ENCODE results near the gene DNM1. TPM values are rescaled to one million over a fixed set of nuclear protein-coding genes. Genes with fewer than 3 reads are reported as not detected.

DNM1 gene
- total and polyA plus RNA-seq, 12 donors = 2.1 to 13.7 (median 3.9) TPM

DNA sequence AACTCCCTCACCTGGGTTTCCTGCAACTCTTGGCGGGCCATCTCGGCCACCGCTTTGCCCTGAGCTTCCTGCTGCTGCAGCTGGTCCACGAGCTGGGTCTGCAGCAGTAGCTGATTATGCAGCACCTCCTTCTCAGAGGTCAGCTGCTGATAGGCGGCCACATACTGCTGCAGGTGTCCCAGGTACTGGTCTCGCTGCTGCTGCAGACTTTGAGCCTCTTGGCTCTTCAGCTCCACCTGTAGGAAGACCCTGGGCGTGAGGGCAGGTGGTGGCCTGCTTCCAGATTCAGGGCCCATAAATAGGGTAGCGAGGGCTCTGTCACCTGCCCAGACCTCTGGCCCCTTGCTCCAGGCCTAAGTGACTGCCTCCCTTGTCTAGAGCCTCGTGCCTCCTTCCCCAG is 56.0 kb downstream of the DNM1 start:
- no peak overlapping the region for H3K4me3 ChIP-seq
- no peak for DNase-seq
- TF ChIP-seq, protein P1, sequence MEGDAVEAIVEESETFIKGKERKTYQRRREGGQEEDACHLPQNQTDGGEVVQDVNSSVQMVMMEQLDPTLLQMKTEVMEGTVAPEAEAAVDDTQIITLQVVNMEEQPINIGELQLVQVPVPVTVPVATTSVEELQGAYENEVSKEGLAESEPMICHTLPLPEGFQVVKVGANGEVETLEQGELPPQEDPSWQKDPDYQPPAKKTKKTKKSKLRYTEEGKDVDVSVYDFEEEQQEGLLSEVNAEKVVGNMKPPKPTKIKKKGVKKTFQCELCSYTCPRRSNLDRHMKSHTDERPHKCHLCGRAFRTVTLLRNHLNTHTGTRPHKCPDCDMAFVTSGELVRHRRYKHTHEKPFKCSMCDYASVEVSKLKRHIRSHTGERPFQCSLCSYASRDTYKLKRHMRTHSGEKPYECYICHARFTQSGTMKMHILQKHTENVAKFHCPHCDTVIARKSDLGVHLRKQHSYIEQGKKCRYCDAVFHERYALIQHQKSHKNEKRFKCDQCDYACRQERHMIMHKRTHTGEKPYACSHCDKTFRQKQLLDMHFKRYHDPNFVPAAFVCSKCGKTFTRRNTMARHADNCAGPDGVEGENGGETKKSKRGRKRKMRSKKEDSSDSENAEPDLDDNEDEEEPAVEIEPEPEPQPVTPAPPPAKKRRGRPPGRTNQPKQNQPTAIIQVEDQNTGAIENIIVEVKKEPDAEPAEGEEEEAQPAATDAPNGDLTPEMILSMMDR (IDR thresholded peaks at IDR 0.05) = no peak
- ATAC-seq = no peak
- H3K36me3 ChIP-seq = peaks cover 4 to 88% (median 58%) of the 10 kb centered on the region in 9 donors
- no peak overlapping the region for H3K27ac ChIP-seq
- H3K27me3 ChIP-seq = no peaks in the 10 kb centered on the region
- no peaks in the 10 kb centered on the region for H3K9me3 ChIP-seq
- intact Hi-C loops (cut with DNase I) = no loop called here
- WGBS, 2 donors = 80 to 91% methylated on average over 8 to 9 of the region's 9 CpGs
- no peaks in the 10 kb centered on the region for H3K4me1 ChIP-seq

DNA sequence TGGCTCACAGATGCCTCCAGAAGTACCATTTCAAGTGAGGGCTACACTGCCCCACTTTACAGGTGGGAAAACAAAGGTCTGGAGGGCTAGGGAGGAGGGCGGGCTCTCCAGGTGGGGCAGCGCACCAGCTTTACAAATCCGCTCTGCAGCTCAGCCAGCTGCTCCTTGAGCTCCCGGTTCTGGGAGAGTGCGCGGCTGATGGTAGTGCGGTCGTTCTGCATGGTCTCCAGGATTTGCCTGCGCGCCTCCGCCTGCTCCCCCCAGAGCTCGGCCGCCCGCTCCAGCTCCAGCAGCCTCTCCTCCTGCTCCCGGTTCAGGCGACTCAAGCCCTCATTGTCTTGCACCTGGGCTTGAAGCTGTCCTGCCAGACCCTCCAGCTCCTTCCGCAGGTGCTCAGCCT is 57.2 kb downstream of the DNM1 start:
- DNase-seq (no peak), ATAC-seq (no peak)
- 96 to 99% methylated on average over 17 of the region's 17 CpGs for WGBS, 2 donors
- Histone ChIP-seq H3K4me1 (no peaks in the 10 kb centered on the region), H3K9me3 (no peaks in the 10 kb centered on the region), H3K27ac (no peak overlapping the region), H3K36me3 (peaks cover 4 to 100% (median 65%) of the 10 kb centered on the region in 9 donors), H3K27me3 (no peaks in the 10 kb centered on the region), H3K4me3 (no peak overlapping the region)
- intact Hi-C loops (cut with DNase I) = no loop called here
- TF ChIP-seq, protein P1 (IDR thresholded peaks at IDR 0.05) = no peak

DNA sequence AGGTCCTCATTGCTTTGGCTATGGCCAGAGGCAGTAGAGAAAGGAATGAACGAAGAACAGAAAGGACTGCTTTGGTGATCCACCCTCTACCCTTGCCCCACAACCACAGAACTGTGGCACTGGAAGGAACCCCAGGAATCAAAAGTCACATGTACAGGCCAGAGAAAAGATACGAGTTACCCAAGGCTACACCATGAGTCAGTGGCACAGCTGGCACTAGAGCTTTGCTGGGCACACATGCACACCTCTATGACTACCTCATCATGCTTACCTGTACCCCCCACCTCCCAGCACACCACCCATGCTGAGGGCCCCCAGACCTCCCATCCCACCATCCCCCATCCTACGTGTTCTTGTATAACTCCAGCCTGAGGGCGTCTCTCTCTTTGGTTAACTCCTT is 59.5 kb downstream of the DNM1 start:
- Histone ChIP-seq H3K4me1 (no peaks in the 10 kb centered on the region), H3K9me3 (no peaks in the 10 kb centered on the region), H3K27ac (no peak overlapping the region), H3K36me3 (peaks cover 2 to 100% (median 75%) of the 10 kb centered on the region in 9 donors), H3K27me3 (no peaks in the 10 kb centered on the region), H3K4me3 (no peak overlapping the region)
- TF ChIP-seq, protein P1 (IDR thresholded peaks at IDR 0.05) = no peak
- 81 to 82% methylated on average over 4 of the region's 4 CpGs for WGBS, 2 donors
- intact Hi-C loops (cut with DNase I) = no loop called here
- ATAC-seq (no peak), DNase-seq (no peak)

DNA sequence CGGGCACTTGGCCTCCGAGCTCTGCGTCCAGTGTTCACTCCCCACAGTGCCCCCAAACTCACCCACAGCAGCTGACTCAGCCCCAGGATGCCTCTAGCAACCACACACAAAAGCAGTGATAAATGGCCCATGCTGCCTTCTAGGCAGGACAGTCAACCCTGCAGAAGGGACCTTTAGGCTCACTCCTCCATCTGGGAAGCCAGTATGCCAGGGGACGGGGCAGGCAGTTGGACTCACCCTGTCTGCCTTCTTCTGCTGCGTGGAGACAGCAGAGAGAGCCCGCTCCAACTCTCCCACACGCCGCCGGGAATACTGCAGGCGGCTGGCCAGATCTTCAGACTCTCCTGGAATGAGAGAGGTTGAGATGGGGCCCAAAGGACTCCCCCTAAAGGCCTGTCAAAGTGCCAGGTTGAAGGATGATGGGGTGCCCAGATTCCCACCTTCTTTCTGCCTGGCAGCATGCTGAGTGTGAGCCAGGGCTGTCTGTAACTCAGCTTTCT is 62.2 kb downstream of the DNM1 start:
- no peak for DNase-seq
- no peak for ATAC-seq
- 83 to 90% methylated on average over 10 of the region's 10 CpGs for WGBS, 2 donors

More for the DNA sequence above, 62.2 kb downstream of the DNM1 start:
- TF ChIP-seq, protein P1 (IDR thresholded peaks at IDR 0.05) = no peak
- no peaks in the 10 kb centered on the region for H3K4me1 ChIP-seq
- no peak overlapping the region for H3K27ac ChIP-seq
- H3K4me3 ChIP-seq = no peak overlapping the region
- intact Hi-C loops (cut with DNase I) = no loop called here
- peaks cover 0 to 100% (median 57%) of the 10 kb centered on the region in 9 donors for H3K36me3 ChIP-seq
- H3K9me3 ChIP-seq = no peaks in the 10 kb centered on the region
- H3K27me3 ChIP-seq = no peaks in the 10 kb centered on the region

Measured in heart right ventricle (tissue), 16 donors.